GM21447 (cell line): ENCODE results near the gene TIE1.

Experiments used
- ATAC-seq: cut with Tn5 transposase; IDR thresholded peaks from one replicate; pipeline ENCODE4 v1.9.1; 2021; ENCODE audit not compliant: unreplicated experiment

TIE1 gene

DNA sequence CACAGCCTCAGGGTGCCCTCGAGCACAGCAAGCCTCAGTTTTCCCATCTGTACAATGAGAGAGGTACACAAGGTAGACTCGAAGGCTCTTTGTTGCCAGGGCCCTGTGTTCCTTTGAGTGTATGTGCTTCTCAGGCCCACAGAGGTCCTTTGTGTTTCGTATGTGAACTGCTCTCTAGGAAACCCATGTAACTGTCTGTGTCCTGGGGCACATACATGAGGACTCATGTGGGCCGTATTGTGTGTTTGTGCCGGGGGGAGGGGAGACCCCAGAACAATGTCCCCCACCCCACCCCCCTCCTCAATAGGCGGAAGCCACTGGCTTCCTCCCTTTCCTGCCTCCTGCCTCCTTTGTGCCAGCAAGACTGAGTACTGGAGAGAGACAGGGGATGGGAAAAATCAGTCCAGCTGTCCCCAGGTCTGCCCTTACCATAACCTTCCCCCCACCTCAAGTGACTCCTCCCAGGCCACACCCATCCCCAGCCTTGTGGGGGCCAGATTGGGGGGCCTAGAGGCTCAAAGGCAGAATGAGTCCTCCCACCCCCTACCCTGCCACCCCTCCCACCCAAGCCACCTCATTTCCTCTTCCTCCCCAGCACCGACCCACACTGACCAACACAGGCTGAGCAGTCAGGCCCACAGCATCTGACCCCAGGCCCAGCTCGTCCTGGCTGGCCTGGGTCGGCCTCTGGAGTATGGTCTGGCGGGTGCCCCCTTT lies at the start of gene TIE1:
Gene TIE1 (plus strand): TSS at position 605 of the 717 bp plus-strand sequence. CDS start 90 bp downstream, at position 695.
- no peak for ATAC-seq

- ATAC-seq, result no peak
Measured at GRCh38 chr1:43251024-43251423, 49.8 kb upstream of the TIE1 start.

DNA sequence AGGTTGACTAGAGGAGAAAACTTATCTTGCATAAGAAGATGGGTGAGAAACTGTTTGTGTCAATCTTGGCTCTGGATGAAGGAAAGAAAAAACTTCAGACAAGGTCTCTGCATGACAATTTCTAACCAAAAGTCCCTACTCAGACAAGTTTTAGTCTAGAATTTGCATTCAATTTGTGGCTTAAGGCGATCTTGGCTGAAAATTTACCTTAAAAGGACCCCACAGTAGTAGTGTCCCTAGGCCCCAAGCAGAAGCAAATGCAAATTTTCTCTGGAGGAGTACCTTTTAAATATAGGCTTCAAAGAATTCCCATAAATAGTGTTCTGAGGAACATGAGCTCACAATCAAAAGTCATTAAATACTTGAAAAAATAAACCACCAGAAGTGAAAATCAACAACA lies 48.6 kb upstream of the TIE1 start:
- ATAC-seq, result no peak

DNA sequence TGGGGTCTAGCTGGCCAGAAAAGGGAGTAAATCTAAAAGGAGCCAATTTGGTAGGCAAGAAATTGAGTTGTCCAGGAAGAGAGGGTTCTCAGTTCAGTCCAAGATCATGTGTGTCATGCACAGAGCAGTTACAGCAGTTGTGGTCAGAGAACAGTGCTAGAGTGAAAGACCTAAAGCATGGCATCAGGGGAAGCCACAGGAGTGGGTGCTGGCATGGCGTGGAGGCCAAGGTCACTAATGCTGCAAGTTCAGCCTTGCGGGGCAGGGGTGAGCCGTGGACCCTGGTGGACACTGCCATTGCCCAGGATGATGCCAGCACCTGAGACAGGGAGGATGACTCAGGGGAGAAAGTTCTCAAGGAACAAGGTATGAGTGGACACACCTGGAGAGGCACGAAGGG lies 47.6 kb upstream of the TIE1 start:
- ATAC-seq, result no peak

DNA sequence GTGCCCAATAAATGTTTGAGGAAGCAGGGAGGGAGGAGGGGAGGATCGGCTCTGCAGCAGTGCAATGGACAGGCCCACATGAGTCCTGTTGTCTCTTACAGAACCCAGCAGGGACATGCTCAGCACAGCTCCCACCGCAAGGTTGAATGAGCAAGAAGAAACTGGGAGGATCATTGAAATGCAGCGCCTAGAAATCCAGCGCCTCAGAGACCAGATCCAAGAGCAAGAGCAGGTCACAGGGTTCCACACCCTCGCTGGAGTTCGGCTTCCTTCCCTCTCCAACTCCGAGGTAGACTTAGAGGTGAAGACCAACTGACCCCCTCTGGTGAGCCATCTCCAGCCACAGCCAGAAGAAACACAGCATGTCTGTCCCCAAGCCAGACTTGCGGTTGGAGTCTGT lies 46.9 kb upstream of the TIE1 start:
- ATAC-seq, result no peak

- no peak for ATAC-seq
Measured at GRCh38 chr1:43255438-43256210, 45.2 kb upstream of the TIE1 start.

DNA sequence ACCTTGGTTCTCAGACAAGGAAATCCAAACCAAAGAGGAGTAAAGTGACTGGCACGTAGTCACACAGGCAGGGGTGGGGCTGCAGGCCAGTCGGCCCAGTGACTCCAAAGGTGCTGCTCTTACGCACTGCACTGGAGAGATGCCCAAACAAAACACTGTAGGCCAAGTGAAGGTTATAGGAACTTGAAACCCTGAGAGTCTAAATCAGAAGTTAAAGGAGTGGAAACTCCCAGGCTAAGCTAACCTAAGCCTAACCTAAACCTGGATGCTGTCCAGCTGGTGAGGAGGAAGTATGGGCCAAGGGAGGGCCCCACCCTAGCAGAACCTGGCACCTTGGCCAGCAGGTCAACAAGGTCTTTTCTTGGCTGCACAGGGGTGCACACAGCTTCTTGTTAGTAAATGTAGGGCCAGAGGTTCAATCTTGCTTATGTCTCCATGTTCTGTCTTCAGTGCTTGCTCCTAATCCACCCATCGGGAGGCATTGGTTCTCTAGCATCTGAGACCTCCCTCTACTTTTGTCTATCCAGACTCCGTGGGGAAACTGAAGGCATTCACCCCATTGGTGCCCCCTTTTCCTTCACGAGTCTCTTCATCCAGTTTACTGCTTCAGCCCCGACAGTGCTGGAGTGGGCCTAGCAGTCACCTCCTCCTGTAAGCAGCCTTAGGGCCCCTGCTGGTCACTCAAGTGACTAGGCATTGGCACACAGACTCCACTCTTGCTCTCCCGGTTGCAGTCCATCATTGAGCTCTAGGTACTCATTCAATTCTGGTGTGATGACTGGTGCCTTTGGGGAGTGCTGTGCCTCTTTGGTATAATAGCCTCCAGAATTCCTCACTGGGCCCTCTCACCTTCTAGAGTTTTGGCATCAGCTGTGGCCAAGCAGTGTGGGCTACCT lies 43.9 kb upstream of the TIE1 start:
- no peak for ATAC-seq

- no peak for ATAC-seq
Measured at GRCh38 chr1:43258370-43258769, 42.4 kb upstream of the TIE1 start.

DNA sequence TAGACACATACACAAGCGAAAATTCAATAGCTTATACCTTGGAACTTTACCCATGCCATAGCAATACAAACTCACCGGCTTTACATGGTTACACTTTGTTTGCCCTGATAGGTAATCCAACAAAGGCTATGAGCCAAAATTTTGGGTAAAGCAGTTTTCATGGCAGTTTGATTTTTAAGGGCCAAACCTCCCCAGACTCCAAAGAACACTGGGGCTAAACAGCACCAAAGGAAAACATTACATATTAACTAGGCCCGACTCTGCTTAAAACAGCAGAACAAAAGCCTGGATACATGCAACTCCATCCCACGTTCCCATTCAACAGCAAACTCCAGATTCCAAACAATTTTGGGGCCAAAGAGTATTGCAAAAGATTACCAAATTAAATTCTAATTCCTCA lies 35.4 kb upstream of the TIE1 start:
- no peak for ATAC-seq

DNA sequence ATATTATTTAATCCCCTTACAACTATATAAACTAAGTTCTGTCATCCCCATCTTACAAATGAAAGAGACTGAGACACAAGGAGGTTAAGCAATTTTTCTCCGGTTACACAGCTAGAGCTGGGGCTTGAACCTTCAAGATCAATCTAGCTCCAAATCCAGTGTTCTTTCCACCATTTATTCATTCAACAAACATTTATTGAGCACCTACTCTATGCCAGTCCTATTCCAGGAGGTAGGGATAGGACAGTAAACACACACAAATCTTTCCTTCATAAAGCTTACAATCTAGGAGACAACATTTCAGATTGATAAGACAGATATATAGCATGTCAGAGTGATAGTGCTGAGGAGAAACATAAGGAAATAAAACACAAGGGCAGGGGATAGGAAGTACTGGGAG lies 33.9 kb upstream of the TIE1 start:
- no peak for ATAC-seq

- no peak for ATAC-seq
Measured at GRCh38 chr1:43267291-43267805, 33.4 kb upstream of the TIE1 start.

DNA sequence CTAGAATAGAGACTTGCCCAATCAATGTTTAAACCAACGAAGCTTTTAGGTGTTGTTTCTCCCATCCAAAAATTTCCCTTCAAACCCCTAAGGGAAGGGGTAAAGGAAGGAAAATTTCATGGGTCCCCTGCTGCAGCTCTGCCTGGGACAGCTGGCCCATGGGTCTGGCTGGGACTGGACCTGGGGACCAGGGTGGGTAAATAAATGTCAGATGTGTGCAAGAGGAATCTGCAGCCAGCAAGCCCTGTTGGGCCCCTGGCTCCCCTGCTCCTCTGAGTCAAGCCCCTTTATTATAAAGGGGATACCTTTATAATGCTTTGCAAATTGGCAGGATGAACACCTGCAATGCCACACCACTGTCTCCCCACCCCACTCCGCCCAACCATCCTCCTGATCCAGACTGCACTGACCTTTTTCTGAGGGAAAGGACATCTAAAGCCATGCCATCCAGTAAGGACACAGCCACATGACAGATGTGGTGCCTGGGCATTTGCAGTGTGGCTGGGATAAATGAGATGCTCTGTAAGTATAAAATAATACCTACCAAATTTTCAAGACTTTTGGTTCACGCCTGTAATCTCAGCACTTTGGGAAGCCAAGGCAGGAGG lies 32.9 kb upstream of the TIE1 start:
- no peak for ATAC-seq

GRCh38 chr1:43269627-43270375 lies 31.0 kb upstream of the TIE1 start, which contains the start of gene TMEM125:
TSS of gene TMEM125 (plus strand) at chr1:43269983. CDS start at chr1:43272723, 2,740 bp downstream.
- ATAC-seq, result no peak

GRCh38 chr1:43270421-43271095 lies 30.2 kb upstream of the TIE1 start:
- ATAC-seq, result no peak

DNA sequence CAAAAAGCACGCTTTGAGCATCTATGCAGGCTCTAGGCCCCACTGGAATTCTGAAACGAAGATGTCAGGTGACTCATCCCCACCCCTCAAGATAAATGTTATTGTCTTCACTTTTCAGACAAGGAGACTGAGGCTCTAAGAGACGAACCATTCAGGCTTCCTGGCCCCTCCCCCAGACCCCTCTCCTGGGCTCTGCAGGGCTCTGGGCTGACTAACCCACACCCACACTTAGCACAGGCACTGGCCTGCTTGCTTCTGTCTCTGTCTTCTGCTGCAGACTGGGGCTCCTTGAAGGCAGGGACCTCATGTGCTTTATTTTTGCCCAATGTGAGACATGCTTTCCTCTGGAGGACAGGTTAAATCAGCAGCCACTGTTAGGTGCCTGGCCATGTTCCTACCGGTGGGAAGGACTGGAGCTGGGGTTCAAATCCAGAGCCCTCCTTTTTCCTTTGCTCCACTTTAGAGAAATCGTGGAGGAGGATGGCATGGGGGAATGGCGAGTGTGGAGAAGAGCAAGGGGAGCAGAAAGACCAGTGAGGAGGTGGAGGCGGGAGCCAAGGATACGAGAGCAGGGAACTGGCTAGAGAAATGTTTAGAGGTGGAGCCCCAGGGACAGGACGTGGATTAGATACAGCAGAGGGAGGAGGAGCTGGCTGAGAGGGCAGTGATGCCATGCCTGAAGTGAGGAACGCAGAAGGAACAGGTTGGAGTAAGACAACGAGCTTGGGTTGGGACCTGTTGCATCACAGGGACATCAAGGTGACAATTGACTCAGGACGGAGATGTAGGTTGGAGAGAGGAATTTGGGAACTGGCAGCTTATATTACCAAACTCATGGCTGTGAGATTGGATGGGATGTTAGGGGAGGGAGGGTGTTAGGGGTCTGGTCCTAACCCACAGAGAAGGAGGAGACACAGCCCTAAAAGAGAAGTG lies 29.3 kb upstream of the TIE1 start:
- no peak for ATAC-seq

- ATAC-seq, result no peak
Measured at GRCh38 chr1:43272161-43272560, 28.6 kb upstream of the TIE1 start.

- no peak for ATAC-seq
Measured at GRCh38 chr1:43272576-43273571, 27.9 kb upstream of the TIE1 start.
